ENCODE measurements around the gene UTP25. TPM values are rescaled to one million over a fixed set of nuclear protein-coding genes. Genes with fewer than 3 reads are reported as not detected.

UTP25 gene
- polyA plus RNA-seq, 1 donor (not counting 4 experiments of a cell fraction or from before 2014, with no cell fraction given), result 13.3 TPM

- peak overlapping the region; percentile 11 for H3K4me2 ChIP-seq (ENCODE audit: control insufficient read depth, extremely low read depth, insufficient read depth, low read depth, low read length)
- FAIRE-seq, result peak; percentile 77
- peaks cover 0 to 3% of the 10 kb centered on the region in 2 experiments for H3K36me3 ChIP-seq (ENCODE audit: control insufficient read depth in 2 of 2, extremely low read depth in 1 of 2, insufficient read depth in 2 of 2, low read length in 2 of 2)
- no peaks in the 10 kb centered on the region for H3K9me3 ChIP-seq (ENCODE audit: control insufficient read depth, low read depth, low read length)
- no peaks in the 10 kb centered on the region for H3K9me1 ChIP-seq (ENCODE audit: control insufficient read depth, extremely low read depth, insufficient read depth, low read length)
- H3K4me1 ChIP-seq (ENCODE audit: control insufficient read depth, extremely low read depth, insufficient read depth, low read length), result peaks cover 69% of the 10 kb centered on the region
- peak overlapping the region; percentile 0 for H2AFZ ChIP-seq (ENCODE audit: control insufficient read depth, low read length)
- no peaks in the 10 kb centered on the region for H4K20me1 ChIP-seq (ENCODE audit: control insufficient read depth, extremely low read depth, insufficient read depth, low read length)
- H3K4me3 ChIP-seq (ENCODE audit: control insufficient read depth in 2 of 3, extremely low read depth in 1 of 3, insufficient read depth in 2 of 3, low read depth in 1 of 3, low read length in 3 of 3), result no peak overlapping the region
- dilution Hi-C loops (cut with MboI; ENCODE audit: extremely low pct_ligation_motif_present, low sequenced_read_pairs), result no loop called here
- H3K27ac ChIP-seq (ENCODE audit: control insufficient read depth, insufficient read depth, low read length), result peak overlapping the region; percentile 99
- peak overlapping the region; percentile 0 for H3K9ac ChIP-seq (ENCODE audit: control insufficient read depth, extremely low read depth, insufficient read depth, low read length)
- TF ChIP-seq EZH2 (IDR thresholded peaks at IDR 0.05; ENCODE audit: low read length), result no peak
- TF ChIP-seq CTCF (optimal IDR thresholded peaks at IDR 0.05 in 1 of 3, IDR thresholded peaks at IDR 0.05 in 1 of 3, conservative IDR thresholded peaks at IDR 0.05 in 1 of 3; ENCODE audit: extremely low read depth in 1 of 3, insufficient read depth in 2 of 3, low read length in 3 of 3), result peak; percentile 28 to 70 (median 63)
- no peak for DNase-seq (ENCODE audit: low read depth, low spot score)
- no peaks in the 10 kb centered on the region for H3K27me3 ChIP-seq (ENCODE audit: control insufficient read depth, extremely low read depth, insufficient read depth, low read length)
- no peaks in the 10 kb centered on the region for H3K79me2 ChIP-seq (ENCODE audit: control insufficient read depth, insufficient read depth, low read length)
Measured at GRCh38 chr1:209875515-209875914, 47.7 kb downstream of the UTP25 start.

GRCh38 chr1:209876078-209876800 is 48.5 kb downstream of the UTP25 start:
- H3K27me3 ChIP-seq (ENCODE audit: control insufficient read depth, extremely low read depth, insufficient read depth, low read length), result no peaks in the 10 kb centered on the region
- no peak overlapping the region for H3K4me2 ChIP-seq (ENCODE audit: control insufficient read depth, extremely low read depth, insufficient read depth, low read depth, low read length)
- peaks cover 0 to 7% of the 10 kb centered on the region in 2 experiments for H3K36me3 ChIP-seq (ENCODE audit: control insufficient read depth in 2 of 2, extremely low read depth in 1 of 2, insufficient read depth in 2 of 2, low read length in 2 of 2)
- TF ChIP-seq CTCF (optimal IDR thresholded peaks at IDR 0.05 in 1 of 3, IDR thresholded peaks at IDR 0.05 in 1 of 3, conservative IDR thresholded peaks at IDR 0.05 in 1 of 3; ENCODE audit: extremely low read depth in 1 of 3, insufficient read depth in 2 of 3, low read length in 3 of 3) (no peak), EZH2 (IDR thresholded peaks at IDR 0.05; ENCODE audit: low read length) (no peak)
- peaks cover 62% of the 10 kb centered on the region for H3K4me1 ChIP-seq (ENCODE audit: control insufficient read depth, extremely low read depth, insufficient read depth, low read length)
- no peak overlapping the region for H3K4me3 ChIP-seq (ENCODE audit: control insufficient read depth in 2 of 3, extremely low read depth in 1 of 3, insufficient read depth in 2 of 3, low read depth in 1 of 3, low read length in 3 of 3)
- H3K9ac ChIP-seq (ENCODE audit: control insufficient read depth, extremely low read depth, insufficient read depth, low read length), result no peak overlapping the region
- H3K27ac ChIP-seq (ENCODE audit: control insufficient read depth, insufficient read depth, low read length), result no peak overlapping the region
- no peak overlapping the region for H2AFZ ChIP-seq (ENCODE audit: control insufficient read depth, low read length)
- no peaks in the 10 kb centered on the region for H3K79me2 ChIP-seq (ENCODE audit: control insufficient read depth, insufficient read depth, low read length)
- no peaks in the 10 kb centered on the region for H4K20me1 ChIP-seq (ENCODE audit: control insufficient read depth, extremely low read depth, insufficient read depth, low read length)
- no peaks in the 10 kb centered on the region for H3K9me3 ChIP-seq (ENCODE audit: control insufficient read depth, low read depth, low read length)
- H3K9me1 ChIP-seq (ENCODE audit: control insufficient read depth, extremely low read depth, insufficient read depth, low read length), result no peaks in the 10 kb centered on the region
- FAIRE-seq (peak; percentile 29), DNase-seq (ENCODE audit: low read depth, low spot score) (no peak)
- dilution Hi-C loops (cut with MboI; ENCODE audit: extremely low pct_ligation_motif_present, low sequenced_read_pairs), result no loop called here
